Suprapubic skin (tissue), 3 donors: ENCODE measurements around the gene SERPING1.

ENCODE experiments used
- EP300 ChIP-seq: sonication (generic); formaldehyde crosslinking; IDR thresholded peaks from one replicate; pipeline ENCODE4 v1.6.1; 2017; ENCODE audit warnings: antibody characterized with exemption
- POLR2A ChIP-seq, 2 donors: fragments of 450-650 bp; IDR thresholded peaks; one replicate each; pipeline ENCODE4 v1.6.1; 2017; ENCODE audit warnings: antibody characterized with exemption in 2 of 2, mild to moderate bottlenecking in 2 of 2, moderate library complexity in 2 of 2
- TF ChIP-seq, protein P1 (sequence below), 2 donors: fragments of 200-600 bp in 1 of 2; fragments of 450-650 bp in 1 of 2; sonication (generic) in 1 of 2; IDR thresholded peaks; one replicate each; pipeline ENCODE4 v1.5.1; 2016 to 2019; ENCODE audit warnings: antibody characterized with exemption in 2 of 2, mild to moderate bottlenecking in 1 of 2, moderate library complexity in 1 of 2

DNA sequence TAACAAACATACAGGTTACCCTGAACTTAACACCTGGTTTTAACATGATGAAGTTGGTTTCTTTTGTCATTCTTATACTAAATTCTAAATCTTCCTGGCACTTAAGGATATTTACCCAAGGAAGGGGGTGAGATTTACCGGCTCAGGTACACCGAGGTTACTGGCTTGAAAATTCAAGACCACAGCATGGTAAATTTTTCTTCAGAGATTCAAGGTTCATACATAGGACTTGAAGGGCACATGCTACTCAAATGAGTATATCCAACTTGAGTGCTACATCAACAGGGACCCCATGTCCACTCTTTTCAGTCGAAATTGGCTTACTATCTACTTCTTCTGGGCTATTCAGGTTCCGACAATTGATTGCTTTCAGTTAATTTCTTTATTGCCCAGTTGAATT lies 12.7 kb downstream of the SERPING1 start:
- TF ChIP-seq EP300 (no peak), POLR2A (IDR thresholded peaks at IDR 0.05) (no peak)
- TF ChIP-seq, protein P1, sequence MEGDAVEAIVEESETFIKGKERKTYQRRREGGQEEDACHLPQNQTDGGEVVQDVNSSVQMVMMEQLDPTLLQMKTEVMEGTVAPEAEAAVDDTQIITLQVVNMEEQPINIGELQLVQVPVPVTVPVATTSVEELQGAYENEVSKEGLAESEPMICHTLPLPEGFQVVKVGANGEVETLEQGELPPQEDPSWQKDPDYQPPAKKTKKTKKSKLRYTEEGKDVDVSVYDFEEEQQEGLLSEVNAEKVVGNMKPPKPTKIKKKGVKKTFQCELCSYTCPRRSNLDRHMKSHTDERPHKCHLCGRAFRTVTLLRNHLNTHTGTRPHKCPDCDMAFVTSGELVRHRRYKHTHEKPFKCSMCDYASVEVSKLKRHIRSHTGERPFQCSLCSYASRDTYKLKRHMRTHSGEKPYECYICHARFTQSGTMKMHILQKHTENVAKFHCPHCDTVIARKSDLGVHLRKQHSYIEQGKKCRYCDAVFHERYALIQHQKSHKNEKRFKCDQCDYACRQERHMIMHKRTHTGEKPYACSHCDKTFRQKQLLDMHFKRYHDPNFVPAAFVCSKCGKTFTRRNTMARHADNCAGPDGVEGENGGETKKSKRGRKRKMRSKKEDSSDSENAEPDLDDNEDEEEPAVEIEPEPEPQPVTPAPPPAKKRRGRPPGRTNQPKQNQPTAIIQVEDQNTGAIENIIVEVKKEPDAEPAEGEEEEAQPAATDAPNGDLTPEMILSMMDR (IDR thresholded peaks at IDR 0.05), result no peak
